SU-DHL-6 (cell line): ENCODE results near the gene NRL.
"Not testable (repeated sequence)": the region's sequence is repeated elsewhere in the genome, so short reads cannot be mapped to it uniquely, and the experiment has no call there.

Experiments used
- H2AFZ ChIP-seq: fragments of 200-600 bp; sonication (generic); 2 replicates; pipeline ENCODE4 v1.6.1; 2014; ENCODE audit warnings: low read depth, mild to moderate bottlenecking, moderate library complexity, mixed read lengths, antibody characterized with exemption, low read length; ENCODE audit not compliant: severe bottlenecking
- H3F3A ChIP-seq: fragments of 200-600 bp; shearing (Covaris generic); 2 replicates; pipeline ENCODE4 v1.6.0; 2016; ENCODE audit warnings: antibody characterized with exemption, mild to moderate bottlenecking; ENCODE audit not compliant: insufficient read depth
- H3K27ac ChIP-seq: fragments of 200-600 bp; sonication (generic); 2 replicates; pipeline ENCODE4 v1.5.1; 2016; ENCODE audit warnings: low read depth, mild to moderate bottlenecking, low read length, moderate library complexity, mixed read lengths
- H3K27me3 ChIP-seq: fragments of 200-600 bp; sonication (generic), shearing (Covaris generic); 2 replicates; pipeline ENCODE4 v1.6.0; 2014; ENCODE audit warnings: mild to moderate bottlenecking, low read length
- H3K36me3 ChIP-seq: fragments of 200-600 bp; sonication (generic); 2 replicates; pipeline ENCODE4 v1.6.1; 2014; ENCODE audit warnings: mild to moderate bottlenecking, low read length, mixed read lengths
- H3K4me2 ChIP-seq: fragments of 300-600, 200-600 bp; shearing (Covaris generic), sonication (generic); 2 replicates; pipeline ENCODE4 v1.6.0; 2014; ENCODE audit warnings: low read length, low read depth, mild to moderate bottlenecking; ENCODE audit not compliant: poor library complexity, severe bottlenecking
- H3K4me3 ChIP-seq: fragments of 200-600 bp; sonication (generic); 2 replicates; pipeline ENCODE4 v1.5.1; 2014; ENCODE audit warnings: antibody characterized with exemption, low read length, mild to moderate bottlenecking, mixed read lengths; ENCODE audit not compliant: insufficient read depth, poor library complexity, severe bottlenecking
- H3K79me2 ChIP-seq: fragments of 200-600 bp; sonication (generic); 2 replicates; pipeline ENCODE4 v1.6.1; 2014; ENCODE audit warnings: mild to moderate bottlenecking, low read length, moderate library complexity; ENCODE audit not compliant: insufficient read depth
- H3K9ac ChIP-seq: fragments of 200-600 bp; sonication (generic); 2 replicates; pipeline ENCODE4 v1.7.0; 2014; ENCODE audit warnings: mild to moderate bottlenecking, low read length
- H3K9me2 ChIP-seq: fragments of 200-600 bp; sonication (generic); replicated peaks from 2 replicates; pipeline ENCODE4 v1.6.1; 2014; ENCODE audit warnings: low read length; ENCODE audit not compliant: insufficient read depth
- H3K9me3 ChIP-seq: fragments of 200-600 bp; sonication (generic); 2 replicates; pipeline ENCODE4 v1.6.1; 2014; ENCODE audit warnings: low read length, mixed read lengths; ENCODE audit not compliant: insufficient read depth
- H4K20me1 ChIP-seq: fragments of 200-600 bp; sonication (generic); 2 replicates; pipeline ENCODE4 v1.6.1; 2014; ENCODE audit warnings: low read depth, mild to moderate bottlenecking, antibody characterized with exemption, low read length, moderate library complexity, mixed read lengths
- EZH2phosphoT487 ChIP-seq: fragments of 200-600 bp; sonication (generic), shearing (Covaris generic); conservative IDR thresholded peaks from 2 replicates; pipeline ENCODE4 v1.6.1; 2018; ENCODE audit warnings: mild to moderate bottlenecking, antibody characterized with exemption, low read length, moderate library complexity, mixed read lengths
- TF ChIP-seq, protein P1 (sequence below): fragments of 200-600 bp; sonication (generic); IDR thresholded peaks from one replicate; pipeline ENCODE4 v1.5.1; 2017; ENCODE audit warnings: antibody characterized with exemption, mild to moderate bottlenecking, low read length, moderate library complexity; ENCODE audit not compliant: insufficient read depth, poor library complexity, severe bottlenecking

NRL gene

DNA sequence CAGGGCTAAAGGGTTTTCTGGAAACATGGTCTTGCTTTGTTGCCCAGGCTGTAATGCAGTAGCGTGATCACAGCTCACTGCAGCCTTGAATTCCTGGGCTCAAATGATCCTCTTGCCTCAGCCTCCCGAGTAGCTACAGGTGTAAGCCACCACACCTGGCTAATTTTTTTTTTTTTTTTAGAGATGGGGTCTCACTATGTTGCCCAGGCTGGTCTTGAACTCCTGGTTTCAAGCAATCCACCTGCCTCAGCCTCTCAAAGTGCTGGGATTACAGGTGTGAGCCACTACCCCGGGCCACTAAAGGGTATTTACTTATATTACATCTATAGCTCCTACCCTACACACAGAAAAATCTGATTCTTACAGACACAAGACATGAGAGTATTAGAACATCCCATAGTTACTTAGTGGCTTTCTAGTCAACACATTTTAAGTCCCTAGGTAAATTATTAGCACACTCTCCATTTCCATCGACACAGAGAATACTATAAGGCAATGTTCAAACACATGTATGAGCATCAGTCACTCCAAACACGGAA, 6.3 kb downstream of the NRL start:
- H2AFZ ChIP-seq: peak overlapping the region; percentile 37
- H3K9me3 ChIP-seq: no peaks in the 10 kb centered on the region
- H3K9me2 ChIP-seq: no peaks in the 10 kb centered on the region
- H3K27ac ChIP-seq: no peak overlapping the region
- peak overlapping the region; percentile 18 for H3K4me2 ChIP-seq
- TF ChIP-seq, protein P1, sequence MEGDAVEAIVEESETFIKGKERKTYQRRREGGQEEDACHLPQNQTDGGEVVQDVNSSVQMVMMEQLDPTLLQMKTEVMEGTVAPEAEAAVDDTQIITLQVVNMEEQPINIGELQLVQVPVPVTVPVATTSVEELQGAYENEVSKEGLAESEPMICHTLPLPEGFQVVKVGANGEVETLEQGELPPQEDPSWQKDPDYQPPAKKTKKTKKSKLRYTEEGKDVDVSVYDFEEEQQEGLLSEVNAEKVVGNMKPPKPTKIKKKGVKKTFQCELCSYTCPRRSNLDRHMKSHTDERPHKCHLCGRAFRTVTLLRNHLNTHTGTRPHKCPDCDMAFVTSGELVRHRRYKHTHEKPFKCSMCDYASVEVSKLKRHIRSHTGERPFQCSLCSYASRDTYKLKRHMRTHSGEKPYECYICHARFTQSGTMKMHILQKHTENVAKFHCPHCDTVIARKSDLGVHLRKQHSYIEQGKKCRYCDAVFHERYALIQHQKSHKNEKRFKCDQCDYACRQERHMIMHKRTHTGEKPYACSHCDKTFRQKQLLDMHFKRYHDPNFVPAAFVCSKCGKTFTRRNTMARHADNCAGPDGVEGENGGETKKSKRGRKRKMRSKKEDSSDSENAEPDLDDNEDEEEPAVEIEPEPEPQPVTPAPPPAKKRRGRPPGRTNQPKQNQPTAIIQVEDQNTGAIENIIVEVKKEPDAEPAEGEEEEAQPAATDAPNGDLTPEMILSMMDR: no peak
- no peak for TF ChIP-seq EZH2phosphoT487
- no peaks in the 10 kb centered on the region; the same call in 1 of the 2 replicates for H3K79me2 ChIP-seq
- peak overlapping the region; percentile 22; the same call in 1 of the 2 replicates for H3K9ac ChIP-seq
- no peak overlapping the region for H3K4me3 ChIP-seq
- H3F3A ChIP-seq: peaks cover 16% of the 10 kb centered on the region; the same call in 1 of the 2 replicates
- H3K27me3 ChIP-seq: no peaks in the 10 kb centered on the region
- peaks cover 4% of the 10 kb centered on the region; the same call in 1 of the 2 replicates for H3K36me3 ChIP-seq
- H4K20me1 ChIP-seq: no peaks in the 10 kb centered on the region

DNA sequence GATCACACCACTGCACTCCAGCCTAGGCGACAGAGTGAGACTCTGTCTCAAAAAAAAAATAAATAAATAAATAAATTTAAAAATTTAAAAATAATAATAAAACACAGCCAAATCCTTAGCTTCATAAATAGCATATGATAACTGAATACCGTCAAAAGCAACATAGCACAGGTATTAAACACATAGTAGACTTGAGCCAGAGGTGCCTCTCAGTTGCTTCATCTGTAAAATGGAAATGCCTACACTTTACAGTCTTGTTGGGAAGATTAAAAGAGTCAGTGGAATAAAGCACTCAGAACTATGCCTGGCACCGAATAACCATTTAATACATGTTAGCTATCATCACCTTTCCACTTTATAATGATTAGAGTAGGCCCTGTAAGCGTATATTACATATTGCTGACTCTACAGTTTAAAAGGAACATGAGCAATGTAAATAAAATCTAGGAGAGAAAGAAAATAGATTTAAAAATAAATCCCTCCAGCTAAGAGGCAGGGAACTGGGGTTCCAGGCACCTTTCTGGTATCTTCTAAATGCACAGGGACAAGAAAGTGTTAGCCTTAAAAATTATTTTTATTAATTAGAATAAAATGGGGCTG, 8.0 kb downstream of the NRL start:
- H3K4me2 ChIP-seq: no peak overlapping the region
- no peak overlapping the region for H3K4me3 ChIP-seq
- no peaks in the 10 kb centered on the region for H3K79me2 ChIP-seq
- peaks cover 4% of the 10 kb centered on the region; the same call in 1 of the 2 replicates for H3K36me3 ChIP-seq
- no peaks in the 10 kb centered on the region for H4K20me1 ChIP-seq
- H3K27ac ChIP-seq: no peak overlapping the region
- H3K9ac ChIP-seq: no peak overlapping the region
- H3K9me2 ChIP-seq: no peaks in the 10 kb centered on the region
- H3K27me3 ChIP-seq: no peaks in the 10 kb centered on the region
- H2AFZ ChIP-seq: no peak overlapping the region
- TF ChIP-seq, protein P1: no peak
- no peak for TF ChIP-seq EZH2phosphoT487
- no peaks in the 10 kb centered on the region for H3K9me3 ChIP-seq
- H3F3A ChIP-seq: peaks cover 16% of the 10 kb centered on the region; the same call in 1 of the 2 replicates

DNA sequence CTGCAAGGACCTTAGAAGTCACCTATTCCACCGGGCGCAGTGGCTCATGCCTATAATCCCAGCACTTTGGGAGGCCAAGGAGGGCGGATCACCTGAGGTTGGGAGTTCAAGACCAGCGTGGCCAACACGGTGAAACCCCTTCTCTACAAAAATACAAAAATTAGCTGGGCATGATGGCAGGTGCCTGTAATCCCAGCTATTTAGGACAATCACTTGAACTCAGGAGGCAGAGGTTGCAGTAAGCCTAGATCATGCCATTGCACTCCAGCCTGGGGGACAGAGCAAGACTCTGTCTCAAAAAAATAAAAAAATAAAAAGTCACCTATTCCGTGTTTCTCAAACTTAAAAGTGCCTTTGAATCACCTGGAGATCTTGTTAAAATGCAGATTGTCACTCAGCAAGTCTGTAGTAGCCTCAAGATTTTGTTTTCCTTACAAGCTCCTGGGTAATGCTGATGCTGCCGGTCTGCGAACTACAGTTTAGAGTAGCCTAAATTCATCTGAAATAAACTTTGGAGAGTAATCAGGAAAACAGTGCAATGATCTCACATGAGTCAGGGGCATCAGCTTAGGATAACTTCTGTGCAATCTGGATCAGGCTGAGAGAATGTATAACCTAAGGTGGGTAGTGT, 9.0 kb downstream of the NRL start:
- not testable (repeated sequence) for H3K27ac ChIP-seq, H3K4me2 ChIP-seq, H4K20me1 ChIP-seq, H3K9me2 ChIP-seq, H3K9me3 ChIP-seq, H3K9ac ChIP-seq, H3K36me3 ChIP-seq, H3K27me3 ChIP-seq, H3K4me3 ChIP-seq, H2AFZ ChIP-seq, H3K79me2 ChIP-seq
- H3F3A ChIP-seq: peaks cover 11% of the 10 kb centered on the region; the same call in 1 of the 2 replicates

DNA sequence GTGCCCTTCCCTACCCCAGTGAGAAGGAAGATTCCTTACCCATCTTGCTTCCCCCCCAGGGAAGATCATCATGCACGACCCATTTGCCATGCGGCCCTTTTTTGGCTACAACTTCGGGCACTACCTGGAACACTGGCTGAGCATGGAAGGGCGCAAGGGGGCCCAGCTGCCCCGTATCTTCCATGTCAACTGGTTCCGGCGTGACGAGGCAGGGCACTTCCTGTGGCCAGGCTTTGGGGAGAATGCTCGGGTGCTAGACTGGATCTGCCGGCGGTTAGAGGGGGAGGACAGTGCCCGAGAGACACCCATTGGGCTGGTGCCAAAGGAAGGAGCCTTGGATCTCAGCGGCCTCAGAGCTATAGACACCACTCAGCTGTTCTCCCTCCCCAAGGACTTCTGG, 11.3 kb downstream of the NRL start:
- no peaks in the 10 kb centered on the region for H3K79me2 ChIP-seq
- H4K20me1 ChIP-seq: no peaks in the 10 kb centered on the region
- TF ChIP-seq, protein P1: no peak
- no peak for TF ChIP-seq EZH2phosphoT487
- H3F3A ChIP-seq: no peaks in the 10 kb centered on the region
- no peak overlapping the region for H3K4me2 ChIP-seq
- H3K36me3 ChIP-seq: peaks cover 4% of the 10 kb centered on the region; the same call in 1 of the 2 replicates
- H3K4me3 ChIP-seq: no peak overlapping the region
- H3K27ac ChIP-seq: no peak overlapping the region
- no peaks in the 10 kb centered on the region for H3K27me3 ChIP-seq
- H2AFZ ChIP-seq: no peak overlapping the region
- no peaks in the 10 kb centered on the region for H3K9me2 ChIP-seq
- H3K9me3 ChIP-seq: no peaks in the 10 kb centered on the region
- H3K9ac ChIP-seq: no peak overlapping the region
